ENCODE results near the gene MRPL34.
"Not testable (repeated sequence)": the region's sequence is repeated elsewhere in the genome, so short reads cannot be mapped to it uniquely, and the experiment has no call there.

MRPL34 gene

GRCh38 chr19:17305517-17306284, at the start of gene MRPL34:
MRPL34 (plus strand) TSS chr19:17305872; CDS start chr19:17305893, 21 bp downstream.
- peak; percentile 92 for DNase-seq

GRCh38 chr19:17256130-17256529, 49.5 kb upstream of the MRPL34 start:
- DNase-seq = no peak

GRCh38 chr19:17259118-17259780, 46.4 kb upstream of the MRPL34 start:
- DNase-seq = no peak

- no peak for DNase-seq
Measured at GRCh38 chr19:17259934-17260333, 45.7 kb upstream of the MRPL34 start.

GRCh38 chr19:17260842-17261325, 44.8 kb upstream of the MRPL34 start:
- DNase-seq = peak; percentile 90

GRCh38 chr19:17262557-17262956, 43.1 kb upstream of the MRPL34 start:
- DNase-seq = no peak

GRCh38 chr19:17263712-17264640, 41.7 kb upstream of the MRPL34 start:
- DNase-seq = no peak

GRCh38 chr19:17264641-17264979, 41.1 kb upstream of the MRPL34 start, which contains the start of gene USHBP1:
USHBP1 (minus strand) TSS chr19:17264745; CDS start chr19:17264299, 446 bp downstream.
- no peak for DNase-seq

- no peak for DNase-seq
Measured at GRCh38 chr19:17266026-17266425, 39.6 kb upstream of the MRPL34 start.

- no peak for DNase-seq
Measured at GRCh38 chr19:17266589-17266974, 39.1 kb upstream of the MRPL34 start.

- DNase-seq = peak; percentile 88
Measured at GRCh38 chr19:17266975-17267788, 38.5 kb upstream of the MRPL34 start, which contains the start of gene BABAM1. BABAM1 (plus strand) TSS chr19:17267443; CDS start chr19:17268807, 1,364 bp downstream.

- no peak for DNase-seq
Measured at GRCh38 chr19:17268754-17269153, 36.9 kb upstream of the MRPL34 start.

- not testable (repeated sequence) for DNase-seq
Measured at GRCh38 chr19:17274892-17275291, 30.8 kb upstream of the MRPL34 start.

GRCh38 chr19:17275441-17276175, 30.1 kb upstream of the MRPL34 start:
- DNase-seq = no peak

GRCh38 chr19:17279436-17279835, 26.2 kb upstream of the MRPL34 start:
- DNase-seq = no peak

- DNase-seq = no peak
Measured at GRCh38 chr19:17281391-17282304, 24.0 kb upstream of the MRPL34 start, which contains the start of gene ANKLE1. ANKLE1 (plus strand) TSS chr19:17281901; CDS start chr19:17281921, 20 bp downstream.

- DNase-seq = peak; percentile 85
Measured at GRCh38 chr19:17282488-17283125, 23.1 kb upstream of the MRPL34 start.

- DNase-seq = no peak
Measured at GRCh38 chr19:17283504-17283996, 22.1 kb upstream of the MRPL34 start.

- DNase-seq = no peak
Measured at GRCh38 chr19:17285415-17286135, 20.1 kb upstream of the MRPL34 start.

All from activated CD4-positive, CD25-positive, alpha-beta regulatory T cell treated with anti-CD3 and anti-CD28 coated beads, Interleukin-2, amount 50 U/mL, for 72 hours (primary cell).